Adipocyte (in vitro differentiated cells): ENCODE measurements around the gene TMEM86B.

ENCODE experiments used
- DNase-seq: peaks from one replicate; pipeline ENCODE4 v3.0.0-alpha.2; 2015; ENCODE audit warnings: low read depth
- H3K27me3 ChIP-seq: replicated peaks from 2 replicates; pipeline ENCODE4 v1.7.0; 2013; ENCODE audit warnings: mild to moderate bottlenecking, low read length, moderate library complexity; ENCODE audit not compliant: control insufficient read depth, insufficient read depth
- H3K36me3 ChIP-seq: 2 replicates; pipeline ENCODE4 v1.7.0; 2013; ENCODE audit warnings: low read length, mild to moderate bottlenecking, moderate library complexity; ENCODE audit not compliant: control insufficient read depth, insufficient read depth, severe bottlenecking
- H3K4me1 ChIP-seq: 2 replicates; pipeline ENCODE4 v1.7.0; 2013; ENCODE audit warnings: mild to moderate bottlenecking, low read length, moderate library complexity; ENCODE audit not compliant: control insufficient read depth, insufficient read depth
- H3K4me3 ChIP-seq: 2 replicates; pipeline ENCODE4 v1.7.0; 2013; ENCODE audit warnings: mild to moderate bottlenecking, low read length, moderate library complexity
- H3K9ac ChIP-seq: 2 replicates; pipeline ENCODE4 v1.7.0; 2013; ENCODE audit warnings: mild to moderate bottlenecking, low read length, moderate library complexity
- H3K9me3 ChIP-seq: 2 replicates; pipeline ENCODE4 v1.7.0; 2013; ENCODE audit warnings: mild to moderate bottlenecking, low read length, moderate library complexity; ENCODE audit not compliant: control insufficient read depth

TMEM86B gene

GRCh38 chr19:55179606-55180484 is 48.7 kb downstream of the TMEM86B start, which contains the start of gene SYT5:
Gene SYT5, minus strand, starts transcription at chr19:55180289. Its CDS starts 1,248 bp downstream, at chr19:55179041.
- peak; percentile 65 for DNase-seq
- Histone ChIP-seq H3K9me3 (no peaks in the 10 kb centered on the region), H3K4me1 (peaks cover 9% of the 10 kb centered on the region), H3K36me3 (no peaks in the 10 kb centered on the region), H3K9ac (no peak within 1 kb of the TSS), H3K4me3 (peak within 1 kb of the TSS; percentile 76), H3K27me3 (peaks cover 2% of the 10 kb centered on the region)

- H3K27me3 ChIP-seq = peaks cover 2% of the 10 kb centered on the region
Measured at GRCh38 chr19:55178781-55179599, 49.6 kb downstream of the TMEM86B start.

More at GRCh38 chr19:55178781-55179599, 49.6 kb downstream of the TMEM86B start:
- H3K36me3 ChIP-seq = no peaks in the 10 kb centered on the region
- H3K9me3 ChIP-seq = no peaks in the 10 kb centered on the region
- peak; percentile 76 for DNase-seq
- H3K4me3 ChIP-seq = peak overlapping the region; percentile 76
- H3K4me1 ChIP-seq = peaks cover 9% of the 10 kb centered on the region
- H3K9ac ChIP-seq = no peak overlapping the region
